Breast epithelium (tissue), 3 donors: ENCODE data around the gene TRMT61A.

Experiments used
- POLR2A ChIP-seq: fragments of 450-650 bp; IDR thresholded peaks from one replicate; pipeline ENCODE4 v1.6.1; 2016; ENCODE audit warnings: antibody characterized with exemption, mild to moderate bottlenecking, moderate library complexity
- POLR2AphosphoS5 ChIP-seq, 3 donors: sonication (generic); formaldehyde crosslinking; IDR thresholded peaks; one replicate each; pipeline ENCODE4 v1.6.1; 2017; ENCODE audit warnings: antibody characterized with exemption in 3 of 3
- TF ChIP-seq, protein P1 (sequence below), 3 donors: fragments of 450-650 bp; IDR thresholded peaks; one replicate each; pipeline ENCODE4 v1.5.1; 2016 to 2017; ENCODE audit warnings: antibody characterized with exemption in 3 of 3, mild to moderate bottlenecking in 3 of 3, moderate library complexity in 3 of 3

GRCh38 chr14:103492156-103492925, 36.7 kb upstream of the TRMT61A start:
- TF ChIP-seq, protein P1, sequence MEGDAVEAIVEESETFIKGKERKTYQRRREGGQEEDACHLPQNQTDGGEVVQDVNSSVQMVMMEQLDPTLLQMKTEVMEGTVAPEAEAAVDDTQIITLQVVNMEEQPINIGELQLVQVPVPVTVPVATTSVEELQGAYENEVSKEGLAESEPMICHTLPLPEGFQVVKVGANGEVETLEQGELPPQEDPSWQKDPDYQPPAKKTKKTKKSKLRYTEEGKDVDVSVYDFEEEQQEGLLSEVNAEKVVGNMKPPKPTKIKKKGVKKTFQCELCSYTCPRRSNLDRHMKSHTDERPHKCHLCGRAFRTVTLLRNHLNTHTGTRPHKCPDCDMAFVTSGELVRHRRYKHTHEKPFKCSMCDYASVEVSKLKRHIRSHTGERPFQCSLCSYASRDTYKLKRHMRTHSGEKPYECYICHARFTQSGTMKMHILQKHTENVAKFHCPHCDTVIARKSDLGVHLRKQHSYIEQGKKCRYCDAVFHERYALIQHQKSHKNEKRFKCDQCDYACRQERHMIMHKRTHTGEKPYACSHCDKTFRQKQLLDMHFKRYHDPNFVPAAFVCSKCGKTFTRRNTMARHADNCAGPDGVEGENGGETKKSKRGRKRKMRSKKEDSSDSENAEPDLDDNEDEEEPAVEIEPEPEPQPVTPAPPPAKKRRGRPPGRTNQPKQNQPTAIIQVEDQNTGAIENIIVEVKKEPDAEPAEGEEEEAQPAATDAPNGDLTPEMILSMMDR (IDR thresholded peaks at IDR 0.05) = no peak
- TF ChIP-seq POLR2A = no peak
- no peak for TF ChIP-seq POLR2AphosphoS5 (IDR thresholded peaks at IDR 0.05)
